GM19193 (cell line): ENCODE results near the gene GGTA1.

ENCODE experiments used
- POLR2A ChIP-seq: IDR thresholded peaks from 4 replicates; pipeline ENCODE4 v1.6.1; 2011; ENCODE audit not compliant: insufficient read depth, insufficient read length; ENCODE audit errors: extremely low read depth

GGTA1 gene

GRCh38 chr9:121476156-121476555 is 23.5 kb downstream of the GGTA1 start:
- no peak for TF ChIP-seq POLR2A

DNA sequence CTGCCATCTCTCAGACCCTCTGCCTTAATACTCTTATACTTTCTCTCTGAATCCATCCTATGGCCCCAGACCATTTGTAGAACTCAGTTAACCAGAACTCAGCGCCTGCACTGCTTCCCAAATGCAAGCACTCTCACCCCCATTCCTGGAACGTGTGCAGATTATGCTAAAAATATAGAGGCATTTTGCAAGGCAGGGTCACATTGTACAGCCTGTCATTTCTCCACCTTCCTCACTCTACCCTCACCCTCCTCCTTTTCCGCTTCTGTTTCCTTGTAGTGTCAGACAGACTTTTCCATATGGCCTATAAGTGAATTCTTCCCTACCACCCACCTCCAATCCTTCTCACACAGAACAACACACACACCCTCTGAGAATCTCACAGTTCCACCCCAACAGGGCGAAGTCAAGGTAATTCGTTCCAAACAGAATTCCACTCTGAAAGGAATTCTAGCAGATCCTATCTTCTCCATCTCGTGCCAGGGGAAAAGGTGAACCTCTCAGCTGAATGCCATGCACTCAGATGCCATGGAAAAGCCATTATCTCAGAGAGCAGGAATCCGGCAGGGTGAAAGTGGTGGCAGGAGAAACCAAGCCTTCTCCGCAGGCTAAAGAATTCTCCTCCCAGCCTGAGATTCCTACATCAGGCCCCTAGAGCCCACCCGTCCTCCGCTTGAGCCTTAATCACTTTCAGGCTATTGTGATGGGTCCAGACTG is 25.3 kb downstream of the GGTA1 start:
- no peak for TF ChIP-seq POLR2A

- TF ChIP-seq POLR2A = no peak
Measured at GRCh38 chr9:121473229-121473628, 26.4 kb downstream of the GGTA1 start.

- no peak for TF ChIP-seq POLR2A
Measured at GRCh38 chr9:121472446-121472845, 27.2 kb downstream of the GGTA1 start.

DNA sequence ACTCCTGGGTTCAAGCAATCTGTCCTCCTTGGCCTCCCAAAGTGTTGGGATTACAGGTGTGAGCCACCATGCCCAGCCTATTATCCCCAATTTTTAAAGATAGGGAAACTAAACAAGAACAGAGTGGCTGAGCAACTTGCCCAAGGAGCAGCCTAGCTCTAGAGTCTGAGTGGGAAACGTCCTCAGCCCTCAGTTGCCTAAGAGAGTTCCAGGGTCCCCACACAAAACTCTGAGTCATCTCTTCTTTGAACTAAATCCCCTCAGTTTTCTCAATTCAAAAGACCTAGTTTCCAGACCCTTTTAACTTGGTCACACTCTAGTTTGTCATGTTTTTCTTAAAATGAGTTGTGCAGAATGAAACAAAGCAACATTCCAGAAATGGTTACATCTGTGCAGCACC is 33.5 kb downstream of the GGTA1 start:
- TF ChIP-seq POLR2A = no peak

- no peak for TF ChIP-seq POLR2A
Measured at GRCh38 chr9:121464968-121465367, 34.7 kb downstream of the GGTA1 start.

DNA sequence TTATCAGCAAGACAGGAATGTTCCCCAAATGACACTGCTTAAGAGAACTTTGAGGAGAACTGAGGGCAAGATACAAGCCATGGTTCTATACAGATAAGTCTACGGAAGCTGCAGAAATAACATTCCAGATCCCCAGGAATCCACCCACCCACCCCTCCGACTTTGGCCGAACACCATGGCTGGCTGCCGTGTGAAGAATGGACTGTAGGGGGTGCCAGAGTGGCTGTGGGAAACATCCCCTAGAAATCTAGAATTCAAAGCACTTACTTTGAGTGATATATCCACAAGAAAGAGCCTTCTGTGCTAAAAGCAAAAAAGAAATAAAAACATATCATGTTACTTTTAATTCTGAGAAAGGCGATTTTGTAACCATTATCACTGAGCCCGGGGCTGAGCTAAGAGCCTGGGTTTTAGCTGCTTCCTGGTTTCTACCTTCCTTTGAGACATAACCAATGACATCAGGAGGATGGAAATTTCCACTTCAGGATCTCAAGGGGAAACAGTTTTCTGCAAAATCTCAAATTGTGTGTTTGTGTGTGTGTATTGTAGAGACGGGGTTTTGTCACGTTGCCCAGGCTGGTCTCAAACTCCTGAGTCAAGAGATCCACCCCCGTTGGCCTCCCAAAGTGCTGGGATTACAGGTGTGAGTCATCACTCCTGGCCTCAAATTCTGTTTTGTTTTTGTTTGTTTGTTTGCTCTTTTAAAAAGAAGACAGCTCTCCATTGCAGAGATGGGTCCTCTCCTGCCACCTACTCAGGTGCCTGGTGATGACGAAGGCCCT is 36.4 kb downstream of the GGTA1 start:
- no peak for TF ChIP-seq POLR2A

GRCh38 chr9:121459513-121459912 is 40.1 kb downstream of the GGTA1 start:
- TF ChIP-seq POLR2A = no peak

DNA sequence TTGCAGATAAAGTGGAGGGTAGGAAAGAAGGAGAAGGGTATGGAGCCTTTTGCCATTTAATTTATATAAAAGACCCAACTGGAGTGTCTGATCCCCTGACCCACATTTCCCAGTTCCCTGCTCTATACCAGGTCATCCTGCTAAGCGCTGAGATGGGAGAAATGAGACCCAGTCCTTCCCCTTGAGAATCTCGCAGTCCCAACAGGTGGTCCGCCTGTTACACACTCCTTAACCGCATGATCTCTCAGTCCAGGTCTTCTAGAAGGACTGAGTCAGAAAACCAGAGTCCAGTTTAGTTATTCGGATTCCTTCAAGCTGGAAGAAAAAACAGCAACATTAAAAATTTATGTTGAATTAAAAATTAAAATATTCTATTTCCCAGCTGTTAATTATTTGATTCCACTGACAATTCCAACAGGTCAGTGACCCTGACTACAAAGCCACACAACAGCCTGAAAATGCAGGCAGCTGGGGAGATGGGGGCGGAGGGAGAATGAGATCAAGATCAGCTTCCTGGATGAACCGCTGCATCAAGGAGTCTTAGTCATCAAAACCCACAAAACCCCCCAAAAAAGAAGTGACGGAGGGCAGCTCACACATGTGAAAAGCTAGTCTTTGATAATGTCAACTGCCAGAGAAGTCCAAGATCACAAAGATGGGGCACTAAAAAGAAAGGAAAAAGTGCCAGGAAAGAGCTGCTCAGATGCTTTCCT is 44.0 kb downstream of the GGTA1 start:
- TF ChIP-seq POLR2A = no peak

DNA sequence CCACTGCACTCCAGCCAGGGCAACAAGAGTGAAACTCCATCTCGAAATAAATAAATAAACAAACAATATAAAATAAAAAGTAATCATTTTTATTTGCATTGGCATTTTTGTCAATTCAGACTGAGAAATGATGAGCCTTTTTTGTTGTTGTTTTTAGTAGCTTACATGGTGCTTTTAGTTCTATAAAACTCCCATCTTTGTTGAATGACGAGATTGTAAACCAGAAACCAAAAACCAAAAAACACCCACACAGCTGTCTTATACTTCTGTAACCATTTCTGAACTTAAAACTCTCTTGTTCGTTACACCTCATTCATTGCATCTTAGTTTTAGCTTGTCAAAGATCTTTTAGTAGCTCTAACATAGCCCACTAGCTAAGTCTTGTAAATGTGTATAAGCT is 44.7 kb downstream of the GGTA1 start:
- no peak for TF ChIP-seq POLR2A

DNA sequence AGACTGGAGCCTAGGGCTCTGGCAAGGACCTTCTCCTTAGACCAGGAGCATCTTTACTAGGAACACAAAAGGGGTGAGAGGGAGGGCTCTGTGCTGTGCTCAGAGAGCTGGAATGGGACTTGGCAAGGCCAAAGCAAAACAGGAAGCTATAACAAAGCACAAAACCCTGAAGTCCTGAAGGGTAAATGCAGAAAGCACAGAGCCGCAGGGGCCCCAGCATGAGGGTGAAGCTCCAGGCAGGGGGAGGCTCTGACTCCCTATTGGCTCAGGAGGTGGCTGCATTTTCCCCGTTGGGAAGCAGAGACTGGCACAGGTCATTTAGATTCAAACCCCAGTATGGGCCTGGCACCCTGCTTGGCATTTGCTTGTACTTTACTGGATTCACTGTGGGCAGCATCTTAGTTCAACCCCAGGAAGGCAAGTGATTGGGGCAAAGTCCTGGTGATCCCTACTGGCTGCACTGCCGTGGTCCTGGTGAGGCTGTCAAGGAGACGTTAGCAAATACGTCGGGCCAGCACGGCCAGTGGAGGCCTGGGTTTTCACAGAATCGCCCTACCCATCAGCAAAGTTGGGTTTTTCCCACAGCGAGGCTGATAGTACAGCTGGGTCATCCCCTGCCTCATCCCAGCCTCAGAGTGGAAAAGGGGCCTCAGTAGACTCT is 46.3 kb downstream of the GGTA1 start:
- no peak for TF ChIP-seq POLR2A

DNA sequence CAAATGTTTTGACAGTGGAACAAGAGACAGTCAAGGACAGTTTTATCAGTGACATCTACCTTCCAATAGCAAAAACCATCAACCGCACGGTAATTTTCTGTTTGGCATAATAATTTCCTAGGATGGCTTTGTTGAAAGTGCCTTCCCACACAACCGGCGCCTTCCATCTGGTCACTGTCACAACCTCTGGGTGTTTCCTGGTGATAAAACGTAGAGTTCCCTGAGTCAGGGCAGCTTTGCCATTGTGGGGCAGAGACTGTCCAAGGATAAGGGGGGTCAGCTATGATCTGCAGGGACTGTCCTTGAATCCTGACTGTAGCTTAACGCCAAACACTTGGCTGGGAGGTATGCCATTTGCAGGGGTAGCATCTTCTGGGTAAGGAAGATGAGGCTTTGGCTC is 47.6 kb downstream of the GGTA1 start:
- TF ChIP-seq POLR2A = no peak

DNA sequence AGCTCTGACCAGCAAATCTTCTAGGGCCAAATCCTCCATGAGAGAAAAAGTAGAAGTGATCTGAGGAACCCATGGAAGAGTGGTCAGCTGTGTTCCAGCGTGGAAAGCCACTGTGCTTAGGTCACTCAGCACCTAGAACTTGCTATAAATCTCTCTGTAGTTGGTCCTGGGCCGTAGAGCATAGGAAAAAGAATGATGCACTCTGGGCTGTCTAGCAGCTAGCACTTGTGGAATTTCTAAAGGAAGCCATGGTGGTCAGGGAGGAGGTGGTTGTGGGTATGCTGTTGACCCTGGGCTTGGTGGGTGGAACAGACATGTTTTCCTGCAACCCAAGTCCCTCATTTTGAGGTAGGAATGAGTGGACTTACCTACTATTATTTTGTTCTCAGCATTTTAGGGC is 48.1 kb downstream of the GGTA1 start:
- no peak for TF ChIP-seq POLR2A

DNA sequence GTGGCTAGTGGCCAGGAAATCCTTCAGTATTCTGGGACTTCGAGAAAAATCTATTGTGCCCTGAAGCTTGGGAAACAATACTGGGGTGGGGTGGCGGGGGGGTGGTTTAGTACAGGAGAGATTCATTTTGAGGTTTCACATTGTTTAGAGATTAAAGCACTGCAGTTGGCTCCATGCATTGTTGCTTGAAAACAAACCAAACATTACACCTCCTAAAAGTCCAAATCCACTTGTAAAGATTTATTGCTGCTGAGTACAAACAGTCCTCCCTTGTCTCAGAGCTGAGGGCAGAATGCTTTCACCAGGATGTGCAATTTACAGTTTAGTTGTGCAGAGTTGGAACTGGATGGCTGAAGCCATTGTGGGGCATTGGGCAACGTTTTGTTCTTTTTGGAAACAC is 49.4 kb downstream of the GGTA1 start:
- TF ChIP-seq POLR2A = no peak

- TF ChIP-seq POLR2A = no peak
Measured at GRCh38 chr9:121449786-121450185, 49.9 kb downstream of the GGTA1 start.

- no peak for TF ChIP-seq POLR2A
Measured at GRCh38 chr9:121447321-121447834, 52.3 kb downstream of the GGTA1 start.

GRCh38 chr9:121445986-121446385 is 53.7 kb downstream of the GGTA1 start:
- no peak for TF ChIP-seq POLR2A
